Measurements from ENCODE around the gene ZNF583.
A peak's percentile ranks its signal among the peaks of the same experiment; 100 is the strongest.

Gene ZNF583

GRCh38 chr19:56400485-56400884 is 3.6 kb upstream of the ZNF583 start:
- DNase-seq (ENCODE audit: low spot score) = no peak
- H3K27ac Mint-ChIP-seq = no peak overlapping the region
- H3K36me3 Mint-ChIP-seq (ENCODE audit: low read depth) = peaks cover 29% of the 10 kb centered on the region
- peaks cover 75% of the 10 kb centered on the region for H3K9me3 Mint-ChIP-seq
- H3K4me3 Mint-ChIP-seq = no peak overlapping the region
- H3K4me1 Mint-ChIP-seq (ENCODE audit: low read depth) = peaks cover 17% of the 10 kb centered on the region
- no peaks in the 10 kb centered on the region for H3K27me3 Mint-ChIP-seq (ENCODE audit: low read depth)

GRCh38 chr19:56403261-56403660 is 871 bp upstream of the ZNF583 start:
- H3K36me3 Mint-ChIP-seq (ENCODE audit: low read depth) = peaks cover 43% of the 10 kb centered on the region

GRCh38 chr19:56404705-56405056 is 549 bp downstream of the ZNF583 start:
- no peak for DNase-seq (ENCODE audit: low spot score)
- H3K27ac Mint-ChIP-seq = peak overlapping the region; percentile 82
- peaks cover 46% of the 10 kb centered on the region for H3K36me3 Mint-ChIP-seq (ENCODE audit: low read depth)
- peaks cover 66% of the 10 kb centered on the region for H3K9me3 Mint-ChIP-seq
- H3K27me3 Mint-ChIP-seq (ENCODE audit: low read depth) = no peaks in the 10 kb centered on the region
- peaks cover 17% of the 10 kb centered on the region for H3K4me1 Mint-ChIP-seq (ENCODE audit: low read depth)
- H3K4me3 Mint-ChIP-seq = peak overlapping the region; percentile 85

More at GRCh38 chr19:56403261-56403660, 871 bp upstream of the ZNF583 start:
- DNase-seq (ENCODE audit: low spot score) = no peak
- Mint-ChIP-seq H3K27ac (peak overlapping the region; percentile 82), H3K27me3 (ENCODE audit: low read depth) (no peaks in the 10 kb centered on the region), H3K4me1 (ENCODE audit: low read depth) (peaks cover 17% of the 10 kb centered on the region), H3K9me3 (peaks cover 70% of the 10 kb centered on the region), H3K4me3 (peak overlapping the region; percentile 85)

- DNase-seq (ENCODE audit: low spot score) = no peak
- Mint-ChIP-seq H3K9me3 (peaks cover 69% of the 10 kb centered on the region), H3K4me1 (ENCODE audit: low read depth) (peaks cover 17% of the 10 kb centered on the region), H3K4me3 (peak overlapping the region; percentile 85), H3K27me3 (ENCODE audit: low read depth) (no peaks in the 10 kb centered on the region), H3K27ac (peak overlapping the region; percentile 82), H3K36me3 (ENCODE audit: low read depth) (peaks cover 50% of the 10 kb centered on the region)
These were observed 930 bp downstream of the ZNF583 start for GRCh38 chr19:56405062-56405461.

DNA sequence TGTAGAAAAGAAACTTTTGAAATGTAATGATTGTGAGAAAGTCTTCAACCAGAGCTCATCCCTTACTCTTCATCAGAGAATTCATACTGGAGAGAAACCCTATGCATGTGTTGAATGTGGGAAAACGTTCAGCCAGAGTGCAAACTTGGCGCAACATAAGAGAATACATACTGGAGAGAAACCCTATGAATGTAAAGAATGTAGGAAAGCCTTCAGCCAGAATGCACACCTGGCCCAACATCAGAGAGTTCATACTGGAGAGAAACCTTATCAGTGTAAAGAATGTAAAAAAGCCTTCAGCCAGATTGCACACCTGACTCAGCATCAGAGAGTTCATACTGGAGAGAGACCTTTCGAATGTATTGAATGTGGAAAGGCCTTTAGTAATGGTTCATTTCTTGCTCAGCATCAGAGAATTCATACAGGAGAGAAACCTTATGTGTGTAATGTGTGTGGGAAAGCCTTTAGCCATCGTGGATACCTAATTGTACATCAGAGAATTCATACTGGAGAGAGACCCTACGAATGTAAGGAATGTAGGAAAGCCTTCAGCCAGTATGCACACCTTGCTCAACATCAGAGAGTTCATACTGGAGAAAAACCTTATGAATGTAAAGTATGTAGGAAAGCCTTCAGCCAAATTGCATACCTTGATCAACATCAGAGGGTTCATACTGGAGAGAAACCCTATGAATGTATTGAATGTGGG is 19.3 kb downstream of the ZNF583 start:
- H3K27ac Mint-ChIP-seq = no peak overlapping the region
- H3K4me1 Mint-ChIP-seq (ENCODE audit: low read depth) = no peaks in the 10 kb centered on the region
- no peak for DNase-seq (ENCODE audit: low spot score)
- no peaks in the 10 kb centered on the region for H3K27me3 Mint-ChIP-seq (ENCODE audit: low read depth)
- H3K9me3 Mint-ChIP-seq = peaks cover 89% of the 10 kb centered on the region
- H3K36me3 Mint-ChIP-seq (ENCODE audit: low read depth) = peaks cover 42% of the 10 kb centered on the region
- no peak overlapping the region for H3K4me3 Mint-ChIP-seq

- no peaks in the 10 kb centered on the region for H3K4me1 Mint-ChIP-seq (ENCODE audit: low read depth)
- no peak overlapping the region for H3K4me3 Mint-ChIP-seq
- H3K27ac Mint-ChIP-seq = no peak overlapping the region
- no peak for DNase-seq (ENCODE audit: low spot score)
- H3K36me3 Mint-ChIP-seq (ENCODE audit: low read depth) = peaks cover 39% of the 10 kb centered on the region
- no peaks in the 10 kb centered on the region for H3K27me3 Mint-ChIP-seq (ENCODE audit: low read depth)
- H3K9me3 Mint-ChIP-seq = peaks cover 86% of the 10 kb centered on the region
These were observed 19.8 kb downstream of the ZNF583 start for GRCh38 chr19:56423985-56424353.

DNA sequence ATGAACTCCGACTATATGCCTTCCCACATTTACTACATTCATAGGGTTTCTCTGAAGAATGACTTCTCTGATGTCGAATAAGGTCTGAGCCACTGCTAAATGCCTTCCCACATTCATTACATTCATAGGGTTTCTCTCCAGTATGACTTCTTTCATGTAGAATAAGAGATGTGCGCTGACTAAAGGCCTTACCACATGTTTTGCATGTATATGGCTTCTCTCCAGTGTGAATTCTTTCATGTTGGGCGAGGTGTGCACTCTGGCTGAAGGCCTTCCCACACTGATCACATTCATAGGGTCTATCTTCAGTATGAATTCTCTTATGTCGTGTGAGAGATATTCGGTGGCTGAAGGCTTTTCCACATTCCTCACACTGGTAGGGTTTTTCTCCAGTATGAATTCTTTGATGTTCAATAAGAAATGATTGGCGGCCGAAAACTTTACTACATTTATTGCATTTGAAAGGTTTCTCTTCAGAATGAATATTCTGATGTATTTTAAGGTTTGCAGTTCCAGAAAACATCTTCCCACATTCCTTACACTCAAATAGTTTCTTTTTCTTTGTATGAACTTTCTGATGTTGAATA is 37.2 kb downstream of the ZNF583 start:
- H3K27ac Mint-ChIP-seq = no peak overlapping the region
- H3K27me3 Mint-ChIP-seq (ENCODE audit: low read depth) = no peaks in the 10 kb centered on the region
- no peak overlapping the region for H3K4me3 Mint-ChIP-seq
- H3K9me3 Mint-ChIP-seq = peaks cover 66% of the 10 kb centered on the region
- peaks cover 2% of the 10 kb centered on the region for H3K36me3 Mint-ChIP-seq (ENCODE audit: low read depth)
- no peak for DNase-seq (ENCODE audit: low spot score)
- H3K4me1 Mint-ChIP-seq (ENCODE audit: low read depth) = no peaks in the 10 kb centered on the region

DNA sequence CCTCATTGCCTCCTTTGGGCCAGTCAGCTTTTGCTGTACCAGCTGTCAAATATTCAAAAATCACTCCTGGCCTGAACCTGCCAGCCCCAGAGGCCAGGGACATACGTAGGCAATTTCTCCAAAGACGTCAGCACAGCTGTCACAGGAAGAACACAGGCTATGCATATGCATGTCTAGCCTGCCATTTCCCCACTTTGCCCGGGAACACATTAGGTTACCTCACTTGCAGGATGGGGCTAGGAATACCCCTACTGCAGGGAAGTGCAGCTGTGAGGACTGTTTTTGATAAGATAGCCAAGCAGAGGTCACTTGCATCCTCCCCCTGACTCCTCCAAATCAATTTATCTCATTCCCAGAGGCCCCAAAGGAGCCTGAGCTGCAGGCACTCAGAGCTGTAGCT is 70.2 kb downstream of the ZNF583 start:
- Mint-ChIP-seq H3K36me3 (ENCODE audit: low read depth) (peaks cover 3% of the 10 kb centered on the region), H3K9me3 (peaks cover 74% of the 10 kb centered on the region), H3K4me3 (no peak overlapping the region), H3K4me1 (ENCODE audit: low read depth) (no peaks in the 10 kb centered on the region), H3K27ac (no peak overlapping the region), H3K27me3 (ENCODE audit: low read depth) (no peaks in the 10 kb centered on the region)
- no peak for DNase-seq (ENCODE audit: low spot score)

- peaks cover 3% of the 10 kb centered on the region for H3K36me3 Mint-ChIP-seq (ENCODE audit: low read depth)
- peaks cover 77% of the 10 kb centered on the region for H3K9me3 Mint-ChIP-seq
- no peak overlapping the region for H3K27ac Mint-ChIP-seq
- no peaks in the 10 kb centered on the region for H3K4me1 Mint-ChIP-seq (ENCODE audit: low read depth)
- H3K27me3 Mint-ChIP-seq (ENCODE audit: low read depth) = no peaks in the 10 kb centered on the region
- H3K4me3 Mint-ChIP-seq = no peak overlapping the region
- no peak for DNase-seq (ENCODE audit: low spot score)
These were observed 72.0 kb downstream of the ZNF583 start for GRCh38 chr19:56476093-56476492.
